Sigmoid colon (tissue), 7 donors: Measurements from ENCODE around the gene FSHB. TPM values are rescaled to one million over a fixed set of nuclear protein-coding genes. Genes with fewer than 3 reads are reported as not detected.

Experiments
- DNase-seq: peaks from one replicate; pipeline ENCODE4 v3.0.0-alpha.2; 2019
- H3K27ac ChIP-seq, 4 donors: fragments of 200-600 bp; sonication (generic); one replicate each; pipeline ENCODE4 v1.5.1; 2016 to 2019; ENCODE audit warnings: mild to moderate bottlenecking in 1 of 4
- H3K27me3 ChIP-seq, 3 donors: fragments of 200-600 bp; sonication (generic); one replicate each; pipeline ENCODE4 v1.5.1; 2019; ENCODE audit warnings: mild to moderate bottlenecking in 1 of 3
- H3K36me3 ChIP-seq, 4 donors: fragments of 200-600 bp; sonication (generic); one replicate each; pipeline ENCODE4 v1.5.1; 2016 to 2019
- H3K4me1 ChIP-seq, 4 donors: fragments of 200-600 bp; sonication (generic); one replicate each; pipeline ENCODE4 v1.5.1; 2017 to 2019
- H3K4me3 ChIP-seq, 4 donors: fragments of 200-600 bp; sonication (generic); one replicate each; pipeline ENCODE4 v1.5.1; 2017 to 2019; ENCODE audit warnings: mild to moderate bottlenecking in 2 of 4, moderate library complexity in 1 of 4
- H3K9me3 ChIP-seq, 4 donors: fragments of 200-600 bp in 3 of 4; sonication (generic) in 3 of 4; one replicate each; pipeline versions ENCODE4 v1.5.1 to v1.6.1; 2013 to 2019
- CTCF ChIP-seq, 4 experiments: fragments of 450-650 bp in 3 of 4; fragments of 200-600 bp in 1 of 4; IDR thresholded peaks; one replicate each; pipeline ENCODE4 v1.5.1; 2016 to 2019; ENCODE audit warnings: antibody characterized with exemption in 4 of 4, mild to moderate bottlenecking in 3 of 4, moderate library complexity in 2 of 4
- EP300 ChIP-seq, 4 donors: sonication (generic); formaldehyde crosslinking; IDR thresholded peaks; one replicate each; pipeline ENCODE4 v1.6.1; 2017; ENCODE audit warnings: antibody characterized with exemption in 4 of 4
- POLR2A ChIP-seq, 2 donors: fragments of 450-650 bp; IDR thresholded peaks; one replicate each; pipeline ENCODE4 v1.6.1; 2016; ENCODE audit warnings: antibody characterized with exemption in 2 of 2, mild to moderate bottlenecking in 2 of 2, moderate library complexity in 2 of 2
- POLR2AphosphoS5 ChIP-seq, 4 donors: sonication (generic); formaldehyde crosslinking; IDR thresholded peaks; one replicate each; pipeline ENCODE4 v1.6.1; 2017; ENCODE audit warnings: antibody characterized with exemption in 4 of 4
- WGBS, 2 donors: extraction: QIAGEN DNeasy Blood & Tissue Kit; methylation state at CpG; one replicate each; pipeline ENCODE4 v1.1.7; 2013; 5-methylcytosine and 5-hydroxymethylcytosine counted together
- intact Hi-C: fragments of 100-400 bp; cut with DNase I; formaldehyde crosslinking; loops from one replicate; pipeline ENCODE4 v1.15.1; 2023
- polyA plus RNA-seq, 3 donors: library from polyadenylated mRNA; stranded (reverse); fragments of 200-250 nt; gene quantifications; one replicate each; pipeline ENCODE4 v1.2.3, GENCODE V29; 2013
- total RNA-seq, 4 donors: library from RNA; depleted of rRNA; stranded (reverse); fragments of >200 nt; gene quantifications; one replicate each; pipeline ENCODE4 v1.1.0, GENCODE V29; 2016
- donor health status: healthy with polysubstance abuse.
- donor health status: Bipolar disorder and iron deficiency.
- donor health status: healthy.

The FSHB gene
- total and polyA plus RNA-seq, 7 donors: not detected

DNA sequence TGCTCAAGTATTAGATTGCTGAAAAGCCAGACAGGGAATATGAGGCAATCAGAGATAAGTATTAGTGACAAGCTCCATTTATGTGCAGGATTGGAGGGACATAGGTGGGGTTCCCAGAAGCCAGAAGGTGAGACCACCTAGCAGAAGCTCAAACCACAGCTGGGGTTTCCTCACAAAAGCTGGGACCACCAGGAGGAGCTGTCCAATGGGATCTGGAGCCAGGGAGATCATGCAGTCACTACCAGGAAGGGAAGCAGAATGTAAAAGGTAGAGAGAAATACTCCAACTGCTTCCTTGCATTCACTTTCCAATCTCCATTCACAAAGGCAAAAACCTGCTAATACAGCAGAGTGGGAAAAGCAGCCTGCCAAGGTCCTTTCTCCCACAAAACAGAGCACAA is 5.2 kb upstream of the FSHB start:
- no peak for DNase-seq
- H3K27me3 ChIP-seq: no peaks in the 10 kb centered on the region
- intact Hi-C loops: no loop called here
- H3K4me1 ChIP-seq: no peaks in the 10 kb centered on the region
- H3K27ac ChIP-seq: no peak overlapping the region
- no peaks in the 10 kb centered on the region for H3K36me3 ChIP-seq
- H3K4me3 ChIP-seq: no peak overlapping the region
- no peaks in the 10 kb centered on the region for H3K9me3 ChIP-seq
- TF ChIP-seq POLR2A (IDR thresholded peaks at IDR 0.05): no peak
- TF ChIP-seq CTCF (IDR thresholded peaks at IDR 0.05): no peak
- TF ChIP-seq POLR2AphosphoS5 (IDR thresholded peaks at IDR 0.05): no peak
- TF ChIP-seq EP300 (IDR thresholded peaks at IDR 0.05): no peak

DNA sequence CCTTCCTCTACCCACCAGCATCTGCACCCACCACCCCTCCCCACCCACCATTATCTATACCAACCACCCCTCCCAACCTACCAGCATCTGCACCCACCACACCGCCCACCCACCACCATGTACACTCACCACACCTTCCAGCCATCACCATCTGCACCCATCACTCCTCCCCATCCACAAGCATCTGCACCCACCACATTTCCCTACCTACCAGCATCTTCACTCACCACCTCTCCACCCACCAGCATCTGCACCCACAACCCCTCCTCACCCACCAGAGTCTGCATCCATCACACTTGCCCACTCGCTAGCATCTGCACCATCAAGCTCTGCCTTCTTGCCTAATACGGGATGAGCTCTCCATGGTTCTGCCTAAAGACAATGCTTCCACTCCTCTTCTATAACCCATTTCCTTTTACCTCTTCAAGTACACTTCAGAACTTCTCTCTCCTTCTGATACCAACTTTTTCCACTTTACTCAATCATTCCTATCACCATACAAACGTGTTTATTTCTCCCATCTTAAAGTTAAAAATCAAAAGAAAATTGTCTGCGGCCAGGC is 2.4 kb upstream of the FSHB start:
- Histone ChIP-seq H3K9me3 (no peaks in the 10 kb centered on the region), H3K4me1 (no peaks in the 10 kb centered on the region), H3K4me3 (no peak overlapping the region), H3K27me3 (no peaks in the 10 kb centered on the region), H3K36me3 (no peaks in the 10 kb centered on the region), H3K27ac (no peak overlapping the region)
- intact Hi-C loops: no loop called here
- 78 to 84% methylated on average over 5 of the region's 5 CpGs for WGBS, 2 donors
- no peak for DNase-seq
- TF ChIP-seq CTCF (IDR thresholded peaks at IDR 0.05): no peak
- no peak for TF ChIP-seq EP300 (IDR thresholded peaks at IDR 0.05)
- no peak for TF ChIP-seq POLR2AphosphoS5 (IDR thresholded peaks at IDR 0.05)
- TF ChIP-seq POLR2A (IDR thresholded peaks at IDR 0.05): no peak

DNA sequence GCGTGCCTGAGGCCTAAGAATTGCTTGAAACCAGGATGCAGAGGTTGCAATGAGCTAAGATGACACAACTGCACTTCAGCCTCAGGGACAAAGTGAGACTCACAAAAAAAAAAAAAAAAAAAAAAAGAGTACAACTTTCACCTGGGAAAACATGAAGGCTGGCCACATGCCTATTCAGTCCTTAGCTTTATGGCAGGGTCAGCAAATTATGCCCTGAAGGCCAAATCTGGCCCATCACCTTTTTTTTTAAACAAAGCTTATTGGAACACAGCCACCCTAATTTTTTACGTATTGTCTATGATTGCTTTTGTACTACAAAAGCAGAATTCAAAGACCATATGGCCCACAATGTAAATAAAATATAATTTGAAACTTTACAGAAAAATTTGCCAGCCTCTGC is 8.2 kb downstream of the FSHB start:
- Histone ChIP-seq H3K27ac (no peak overlapping the region), H3K4me3 (no peak overlapping the region), H3K27me3 (no peaks in the 10 kb centered on the region), H3K36me3 (no peaks in the 10 kb centered on the region), H3K9me3 (no peaks in the 10 kb centered on the region), H3K4me1 (no peaks in the 10 kb centered on the region)
- no peak for DNase-seq
- WGBS, 2 donors: 62 to 77% methylated on average over 2 of the region's 2 CpGs
- intact Hi-C loops: no loop called here
- no peak for TF ChIP-seq POLR2A (IDR thresholded peaks at IDR 0.05)

DNA sequence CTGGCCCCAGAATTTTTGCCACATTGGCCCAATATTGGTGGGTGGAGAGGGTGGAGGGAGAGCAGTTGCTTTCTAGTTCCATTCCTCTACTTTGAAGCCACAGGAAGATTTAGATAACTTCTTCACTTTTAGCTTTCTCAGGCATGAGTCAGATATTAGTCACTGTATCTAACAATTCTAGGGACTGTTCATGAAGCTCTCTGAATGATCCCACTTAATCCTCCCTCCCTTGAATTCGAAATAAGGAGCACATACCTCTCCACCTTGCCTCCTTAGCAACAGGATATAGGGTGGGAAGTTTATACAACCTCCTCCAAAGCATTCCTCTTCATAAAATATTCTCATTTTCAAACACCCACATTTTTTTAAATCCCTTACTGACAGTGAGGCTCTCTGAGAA is 13.5 kb downstream of the FSHB start:
- WGBS, 2 donors: 3 to 38% methylated on average over 1 of the region's 1 CpG
- Histone ChIP-seq H3K4me1 (no peaks in the 10 kb centered on the region), H3K36me3 (no peaks in the 10 kb centered on the region), H3K27me3 (no peaks in the 10 kb centered on the region), H3K9me3 (no peaks in the 10 kb centered on the region), H3K4me3 (no peak overlapping the region), H3K27ac (no peak overlapping the region)
- no peak for DNase-seq
- TF ChIP-seq POLR2A (IDR thresholded peaks at IDR 0.05) (no peak), POLR2AphosphoS5 (IDR thresholded peaks at IDR 0.05) (no peak), CTCF (IDR thresholded peaks at IDR 0.05) (no peak), EP300 (IDR thresholded peaks at IDR 0.05) (no peak)
- intact Hi-C loops: no loop called here

DNA sequence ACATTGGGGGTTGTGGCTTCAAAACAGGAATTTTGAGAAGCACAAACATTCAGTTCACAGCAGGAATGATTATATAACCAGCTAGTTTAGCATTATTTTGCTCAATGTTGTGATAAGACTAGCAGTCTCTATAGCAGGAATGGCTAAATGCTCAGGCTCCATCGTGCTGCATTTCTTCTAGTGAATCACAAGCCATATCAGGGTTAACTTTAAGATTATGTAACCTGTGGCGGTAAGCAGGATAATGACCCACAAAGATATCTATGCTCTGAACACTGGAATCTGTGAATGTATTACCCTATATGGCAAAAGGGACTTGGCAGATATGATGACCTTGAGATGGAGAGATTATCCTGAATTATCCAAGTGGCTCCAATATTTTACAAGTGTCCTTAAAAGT is 14.8 kb downstream of the FSHB start:
- TF ChIP-seq EP300 (IDR thresholded peaks at IDR 0.05) (no peak), POLR2AphosphoS5 (IDR thresholded peaks at IDR 0.05) (no peak)
- Histone ChIP-seq H3K9me3 (no peaks in the 10 kb centered on the region), H3K4me3 (no peak overlapping the region), H3K36me3 (no peaks in the 10 kb centered on the region), H3K4me1 (no peaks in the 10 kb centered on the region), H3K27me3 (no peaks in the 10 kb centered on the region), H3K27ac (no peak overlapping the region)
- intact Hi-C loops: no loop called here
- WGBS, 2 donors: 46 to 69% methylated on average over 2 of the region's 2 CpGs
- no peak for DNase-seq
